Tibial nerve (tissue), 4 donors: ENCODE results near the gene RBM38.

Experiments
- CTCF ChIP-seq, 5 experiments: fragments of 200-600 bp in 3 of 5; fragments of 450-650 bp in 2 of 5; sonication (generic) in 3 of 5; IDR thresholded peaks; one replicate each; pipeline ENCODE4 v1.5.1; 2016 to 2019; ENCODE audit warnings: antibody characterized with exemption in 5 of 5, mild to moderate bottlenecking in 3 of 5, moderate library complexity in 2 of 5
- EP300 ChIP-seq, 2 donors: sonication (generic); formaldehyde crosslinking; IDR thresholded peaks; one replicate each; pipeline ENCODE4 v1.6.1; 2017; ENCODE audit warnings: antibody characterized with exemption in 2 of 2, mild to moderate bottlenecking in 1 of 2
- POLR2A ChIP-seq, 2 donors: fragments of 450-650 bp; IDR thresholded peaks; one replicate each; pipeline ENCODE4 v1.6.1; 2017; ENCODE audit warnings: antibody characterized with exemption in 2 of 2, mild to moderate bottlenecking in 2 of 2, moderate library complexity in 2 of 2

DNA sequence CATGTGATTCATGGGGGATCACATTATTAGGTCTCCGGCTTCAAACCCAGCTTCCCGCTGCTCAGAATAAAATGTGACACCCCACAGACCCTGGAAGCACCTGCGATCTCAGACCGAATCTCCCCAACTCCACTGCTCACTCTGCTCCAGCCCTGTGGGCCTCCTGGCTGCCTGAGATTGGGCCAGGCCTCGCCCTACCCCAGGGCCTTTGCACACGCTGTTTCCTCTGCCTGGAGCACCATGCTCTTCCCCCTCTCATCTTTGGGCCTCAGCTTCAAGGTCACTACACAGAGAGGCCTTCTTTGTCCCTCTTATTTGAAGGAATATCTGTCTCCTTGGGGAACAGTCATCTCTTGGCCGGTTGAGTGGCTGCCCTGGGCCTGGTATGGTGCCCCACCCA, 48.8 kb downstream of the RBM38 start:
- no peak for TF ChIP-seq CTCF (IDR thresholded peaks at IDR 0.05)
- no peak for TF ChIP-seq EP300 (IDR thresholded peaks at IDR 0.05)
- no peak for TF ChIP-seq POLR2A (IDR thresholded peaks at IDR 0.05)
